GM12878 (cell line): ENCODE results near the gene CD27. TPM values are rescaled to one million over a fixed set of nuclear protein-coding genes. Genes with fewer than 3 reads are reported as not detected.

Source experiments
- ASH2L ChIP-seq: fragments of 300-600, 200-600 bp; sonication (generic); IDR thresholded peaks from 2 replicates; pipeline ENCODE4 v1.6.1; 2017; ENCODE audit warnings: low read depth, mild to moderate bottlenecking, borderline replicate concordance
- ATF7 ChIP-seq: fragments of 450-650 bp; IDR thresholded peaks from 2 replicates; pipeline ENCODE4 v1.6.1; 2016; ENCODE audit warnings: low read depth, mild to moderate bottlenecking
- BACH1 ChIP-seq: fragments of 450-650 bp; IDR thresholded peaks from 2 replicates; pipeline ENCODE4 v1.6.1; 2017; ENCODE audit warnings: mild to moderate bottlenecking, borderline replicate concordance
- CBX5 ChIP-seq: sonication (generic); IDR thresholded peaks from 2 replicates; pipeline ENCODE4 v1.6.1; 2016; ENCODE audit warnings: low read depth, moderate library complexity, mild to moderate bottlenecking, inconsistent platforms
- CREM ChIP-seq: IDR thresholded peaks from 2 replicates; pipeline ENCODE4 v1.6.1; 2014; ENCODE audit warnings: antibody characterized with exemption, low read depth
- ESRRA ChIP-seq: IDR thresholded peaks from 2 replicates; pipeline ENCODE4 v1.6.1; 2012; ENCODE audit warnings: mild to moderate bottlenecking, low read length, improper control_type of control experiment
- ETV6 ChIP-seq, 2 experiments: fragments of 450-650 bp in 1 of 2; IDR thresholded peaks in 1 of 2; conservative IDR thresholded peaks in 1 of 2; 2 replicates each; pipeline ENCODE4 v1.6.1; 2014; ENCODE audit warnings: antibody characterized with exemption in 1 of 2, borderline replicate concordance in 1 of 2, low read depth in 1 of 2, mild to moderate bottlenecking in 1 of 2, moderate library complexity in 1 of 2
- IRF4 ChIP-seq: IDR thresholded peaks from 2 replicates; pipeline ENCODE4 v1.6.1; 2011; ENCODE audit warnings: low read depth, low read length
- MYB ChIP-seq: fragments of 150-350 bp; IDR thresholded peaks from 2 replicates; pipeline ENCODE4 v1.6.1; 2014; ENCODE audit warnings: mild to moderate bottlenecking, low read depth, low read length, borderline replicate concordance
- NFYA ChIP-seq: IDR thresholded peaks from 2 replicates; pipeline ENCODE4 v1.6.1; 2011; ENCODE audit warnings: low read depth, mild to moderate bottlenecking, low read length, improper control_type of control experiment, borderline replicate concordance
- NFYB ChIP-seq: IDR thresholded peaks from 2 replicates; pipeline ENCODE4 v1.6.1; 2011; ENCODE audit warnings: low read depth, mild to moderate bottlenecking, low read length, improper control_type of control experiment, moderate library complexity; ENCODE audit not compliant: insufficient read depth
- NR2F1 ChIP-seq: fragments of 450-650 bp; conservative IDR thresholded peaks from 2 replicates; pipeline ENCODE4 v1.6.1; 2017; ENCODE audit warnings: mild to moderate bottlenecking
- RAD21 ChIP-seq: IDR thresholded peaks from 2 replicates; pipeline ENCODE4 v1.6.1; 2011; ENCODE audit warnings: mild to moderate bottlenecking, low read depth, low read length, moderate library complexity; ENCODE audit not compliant: insufficient read depth
- SMC3 ChIP-seq: IDR thresholded peaks from 2 replicates; pipeline ENCODE4 v1.6.1; 2011; ENCODE audit warnings: low read length, improper control_type of control experiment, borderline replicate concordance
- SRF ChIP-seq, 2 experiments: IDR thresholded peaks; 2 replicates each; pipeline ENCODE4 v1.6.1; 2011; ENCODE audit warnings: low read depth in 2 of 2, low read length in 2 of 2, mild to moderate bottlenecking in 1 of 2, moderate library complexity in 1 of 2
- TAF1 ChIP-seq: IDR thresholded peaks from 2 replicates; pipeline ENCODE4 v1.6.1; 2011; ENCODE audit warnings: mild to moderate bottlenecking, low read depth, low read length, borderline replicate concordance
- TCF7 ChIP-seq: IDR thresholded peaks from 2 replicates; pipeline ENCODE4 v1.6.1; 2014; ENCODE audit warnings: antibody characterized with exemption, borderline replicate concordance
- WRNIP1 ChIP-seq: IDR thresholded peaks from 2 replicates; pipeline ENCODE4 v1.6.1; 2011; ENCODE audit warnings: low read depth, low read length, improper control_type of control experiment, borderline replicate concordance
- ZNF622 ChIP-seq: fragments of 450-650 bp; IDR thresholded peaks from 2 replicates; pipeline ENCODE4 v1.6.1; 2017; ENCODE audit warnings: mild to moderate bottlenecking, inconsistent platforms
- polyA plus RNA-seq, 11 experiments: library from polyadenylated mRNA; depleted of rRNA in 4 of 11; unstranded in 6 of 11; stranded (reverse) in 5 of 11; fragments of >200 nt; fragmentation: Nextera tagmentation in 4 of 11; fragmentation: Illumina TruSeq in 1 of 11; extraction: Ambion mirVana in 4 of 11; extraction: Trizol in 1 of 11; gene quantifications; 1 replicate in 1 of 11; 2 replicates in 10 of 11; pipeline versions ENCODE4 v1.2.1 to v1.2.3, GENCODE V29; 2011 to 2016; ENCODE audit warnings: inconsistent platforms in 2 of 11, missing spikeins in 2 of 11, low read depth in 1 of 11
- total RNA-seq, 4 experiments: library from RNA; depleted of rRNA in 3 of 4; stranded (reverse); fragments of >200 nt in 3 of 4; fragmentation: Illumina TruSeq in 1 of 4; extraction: Trizol in 1 of 4; gene quantifications; 2 replicates each; pipeline versions ENCODE4 v1.2.1 to v1.2.3, GENCODE V29; 2013 to 2021
- TF ChIP-seq, protein P1 (sequence below): fragments of 450-650 bp; IDR thresholded peaks from 2 replicates; pipeline ENCODE4 v1.6.1; 2014; ENCODE audit warnings: mild to moderate bottlenecking
- TF ChIP-seq, protein P2 (sequence below): fragments of 450-650 bp; IDR thresholded peaks from 2 replicates; pipeline ENCODE4 v1.6.1; 2017; ENCODE audit warnings: low read depth, mild to moderate bottlenecking, moderate library complexity
- TF ChIP-seq, protein P3 (sequence below): IDR thresholded peaks from 2 replicates; pipeline ENCODE4 v1.6.1; 2011; ENCODE audit warnings: borderline replicate concordance, low read depth, mild to moderate bottlenecking, moderate library complexity, mixed read lengths, low read length; ENCODE audit not compliant: insufficient read depth; ENCODE audit errors: extremely low read length
- TF ChIP-seq, protein P4 (sequence below): IDR thresholded peaks from 2 replicates; pipeline ENCODE4 v1.6.1; 2011; ENCODE audit warnings: borderline replicate concordance, low read depth, mild to moderate bottlenecking, moderate library complexity, low read length; ENCODE audit not compliant: insufficient read depth, poor library complexity, severe bottlenecking
- TF ChIP-seq, protein P5 (sequence below): IDR thresholded peaks from 2 replicates; pipeline ENCODE4 v1.6.1; 2011; ENCODE audit warnings: mild to moderate bottlenecking, low read depth, low read length, moderate library complexity; ENCODE audit not compliant: insufficient replicate concordance

Gene CD27
- total and polyA plus RNA-seq, 10 of the 15 experiments (the other 5 are each of a cell fraction or from before 2014, with no cell fraction given): 4.9 to 184 (median 106) TPM

DNA sequence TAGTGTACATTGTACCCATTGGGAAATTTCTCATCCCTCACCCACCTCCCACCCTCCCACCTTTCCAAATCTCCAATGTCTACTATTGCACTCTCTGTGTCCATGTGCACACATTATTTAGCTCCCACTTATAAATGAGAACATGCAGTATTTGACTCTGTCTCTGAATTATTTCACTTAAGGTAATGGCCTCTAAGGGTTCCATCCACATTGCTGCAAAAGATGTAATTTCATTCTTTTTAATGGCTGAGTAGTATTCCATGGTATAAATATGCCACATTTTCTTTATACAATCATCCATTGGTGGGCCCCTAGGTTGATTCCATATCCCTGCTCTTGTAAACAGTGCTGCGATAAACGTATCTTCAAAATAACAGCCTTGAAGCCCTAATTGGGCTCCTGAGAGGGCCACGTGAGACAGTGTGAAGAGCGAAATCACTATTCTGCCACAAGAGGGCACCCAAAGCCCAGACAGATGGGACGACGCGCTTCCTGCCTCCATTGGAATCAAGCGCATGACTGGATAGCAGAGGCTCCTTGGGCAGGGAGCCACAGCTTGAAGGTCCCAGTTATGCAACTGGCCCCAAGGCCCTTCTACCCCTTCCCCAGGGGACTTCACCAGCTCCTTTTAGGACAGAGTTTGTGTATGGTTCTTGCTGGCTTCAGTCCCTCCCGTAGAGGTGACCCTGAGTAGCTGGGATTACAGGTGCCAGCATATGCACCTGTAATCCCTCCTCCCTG, 21.3 kb upstream of the CD27 start (continued):
- TF ChIP-seq RAD21: peak; percentile 97
- TF ChIP-seq, protein P1, sequence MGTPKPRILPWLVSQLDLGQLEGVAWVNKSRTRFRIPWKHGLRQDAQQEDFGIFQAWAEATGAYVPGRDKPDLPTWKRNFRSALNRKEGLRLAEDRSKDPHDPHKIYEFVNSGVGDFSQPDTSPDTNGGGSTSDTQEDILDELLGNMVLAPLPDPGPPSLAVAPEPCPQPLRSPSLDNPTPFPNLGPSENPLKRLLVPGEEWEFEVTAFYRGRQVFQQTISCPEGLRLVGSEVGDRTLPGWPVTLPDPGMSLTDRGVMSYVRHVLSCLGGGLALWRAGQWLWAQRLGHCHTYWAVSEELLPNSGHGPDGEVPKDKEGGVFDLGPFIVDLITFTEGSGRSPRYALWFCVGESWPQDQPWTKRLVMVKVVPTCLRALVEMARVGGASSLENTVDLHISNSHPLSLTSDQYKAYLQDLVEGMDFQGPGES: no peak
- TF ChIP-seq ASH2L: no peak
- TF ChIP-seq MYB: no peak
- TF ChIP-seq IRF4: 0 out of 2 replicates have a peak, but pooled peaks have one; percentile 33
- no peak for TF ChIP-seq NR2F1
- no peak for TF ChIP-seq NFYA
- TF ChIP-seq CBX5: no peak
- TF ChIP-seq, protein P2, sequence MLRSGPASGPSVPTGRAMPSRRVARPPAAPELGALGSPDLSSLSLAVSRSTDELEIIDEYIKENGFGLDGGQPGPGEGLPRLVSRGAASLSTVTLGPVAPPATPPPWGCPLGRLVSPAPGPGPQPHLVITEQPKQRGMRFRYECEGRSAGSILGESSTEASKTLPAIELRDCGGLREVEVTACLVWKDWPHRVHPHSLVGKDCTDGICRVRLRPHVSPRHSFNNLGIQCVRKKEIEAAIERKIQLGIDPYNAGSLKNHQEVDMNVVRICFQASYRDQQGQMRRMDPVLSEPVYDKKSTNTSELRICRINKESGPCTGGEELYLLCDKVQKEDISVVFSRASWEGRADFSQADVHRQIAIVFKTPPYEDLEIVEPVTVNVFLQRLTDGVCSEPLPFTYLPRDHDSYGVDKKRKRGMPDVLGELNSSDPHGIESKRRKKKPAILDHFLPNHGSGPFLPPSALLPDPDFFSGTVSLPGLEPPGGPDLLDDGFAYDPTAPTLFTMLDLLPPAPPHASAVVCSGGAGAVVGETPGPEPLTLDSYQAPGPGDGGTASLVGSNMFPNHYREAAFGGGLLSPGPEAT: peak; percentile 57
- TF ChIP-seq, protein P3, sequence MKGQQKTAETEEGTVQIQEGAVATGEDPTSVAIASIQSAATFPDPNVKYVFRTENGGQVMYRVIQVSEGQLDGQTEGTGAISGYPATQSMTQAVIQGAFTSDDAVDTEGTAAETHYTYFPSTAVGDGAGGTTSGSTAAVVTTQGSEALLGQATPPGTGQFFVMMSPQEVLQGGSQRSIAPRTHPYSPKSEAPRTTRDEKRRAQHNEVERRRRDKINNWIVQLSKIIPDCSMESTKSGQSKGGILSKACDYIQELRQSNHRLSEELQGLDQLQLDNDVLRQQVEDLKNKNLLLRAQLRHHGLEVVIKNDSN: peak; percentile 72
- TF ChIP-seq SRF (IDR thresholded peaks at IDR 0.05; ENCODE audit: low read depth in 2 of 2, low read length in 2 of 2): no peak
- TF ChIP-seq ZNF622: no peak
- no peak for TF ChIP-seq TCF7
- no peak for TF ChIP-seq TAF1
- TF ChIP-seq WRNIP1: peak; percentile 95
- 0 out of 4 replicates have a peak, but pooled peaks of 1 of the 2 experiments have one; percentile 37 for TF ChIP-seq ETV6 (conservative IDR thresholded peaks at IDR 0.05 in 1 of 2, IDR thresholded peaks at IDR 0.05 in 1 of 2; ENCODE audit: borderline replicate concordance in 1 of 2, low read depth in 1 of 2)
- no peak for TF ChIP-seq ATF7
- peak; percentile 99 for TF ChIP-seq SMC3
- TF ChIP-seq, protein P4, sequence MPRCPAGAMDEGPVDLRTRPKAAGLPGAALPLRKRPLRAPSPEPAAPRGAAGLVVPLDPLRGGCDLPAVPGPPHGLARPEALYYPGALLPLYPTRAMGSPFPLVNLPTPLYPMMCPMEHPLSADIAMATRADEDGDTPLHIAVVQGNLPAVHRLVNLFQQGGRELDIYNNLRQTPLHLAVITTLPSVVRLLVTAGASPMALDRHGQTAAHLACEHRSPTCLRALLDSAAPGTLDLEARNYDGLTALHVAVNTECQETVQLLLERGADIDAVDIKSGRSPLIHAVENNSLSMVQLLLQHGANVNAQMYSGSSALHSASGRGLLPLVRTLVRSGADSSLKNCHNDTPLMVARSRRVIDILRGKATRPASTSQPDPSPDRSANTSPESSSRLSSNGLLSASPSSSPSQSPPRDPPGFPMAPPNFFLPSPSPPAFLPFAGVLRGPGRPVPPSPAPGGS: no peak
- 0 out of 2 replicates have a peak, but pooled peaks have one; percentile 38 for TF ChIP-seq NFYB
- TF ChIP-seq BACH1: no peak
- TF ChIP-seq ESRRA: no peak
- TF ChIP-seq, protein P5, sequence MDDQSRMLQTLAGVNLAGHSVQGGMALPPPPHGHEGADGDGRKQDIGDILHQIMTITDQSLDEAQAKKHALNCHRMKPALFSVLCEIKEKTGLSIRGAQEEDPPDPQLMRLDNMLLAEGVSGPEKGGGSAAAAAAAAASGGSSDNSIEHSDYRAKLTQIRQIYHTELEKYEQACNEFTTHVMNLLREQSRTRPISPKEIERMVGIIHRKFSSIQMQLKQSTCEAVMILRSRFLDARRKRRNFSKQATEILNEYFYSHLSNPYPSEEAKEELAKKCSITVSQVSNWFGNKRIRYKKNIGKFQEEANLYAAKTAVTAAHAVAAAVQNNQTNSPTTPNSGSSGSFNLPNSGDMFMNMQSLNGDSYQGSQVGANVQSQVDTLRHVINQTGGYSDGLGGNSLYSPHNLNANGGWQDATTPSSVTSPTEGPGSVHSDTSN: no peak
- no peak for TF ChIP-seq CREM
